ENCODE results near the gene ANAPC2.

The ANAPC2 gene, protein sequence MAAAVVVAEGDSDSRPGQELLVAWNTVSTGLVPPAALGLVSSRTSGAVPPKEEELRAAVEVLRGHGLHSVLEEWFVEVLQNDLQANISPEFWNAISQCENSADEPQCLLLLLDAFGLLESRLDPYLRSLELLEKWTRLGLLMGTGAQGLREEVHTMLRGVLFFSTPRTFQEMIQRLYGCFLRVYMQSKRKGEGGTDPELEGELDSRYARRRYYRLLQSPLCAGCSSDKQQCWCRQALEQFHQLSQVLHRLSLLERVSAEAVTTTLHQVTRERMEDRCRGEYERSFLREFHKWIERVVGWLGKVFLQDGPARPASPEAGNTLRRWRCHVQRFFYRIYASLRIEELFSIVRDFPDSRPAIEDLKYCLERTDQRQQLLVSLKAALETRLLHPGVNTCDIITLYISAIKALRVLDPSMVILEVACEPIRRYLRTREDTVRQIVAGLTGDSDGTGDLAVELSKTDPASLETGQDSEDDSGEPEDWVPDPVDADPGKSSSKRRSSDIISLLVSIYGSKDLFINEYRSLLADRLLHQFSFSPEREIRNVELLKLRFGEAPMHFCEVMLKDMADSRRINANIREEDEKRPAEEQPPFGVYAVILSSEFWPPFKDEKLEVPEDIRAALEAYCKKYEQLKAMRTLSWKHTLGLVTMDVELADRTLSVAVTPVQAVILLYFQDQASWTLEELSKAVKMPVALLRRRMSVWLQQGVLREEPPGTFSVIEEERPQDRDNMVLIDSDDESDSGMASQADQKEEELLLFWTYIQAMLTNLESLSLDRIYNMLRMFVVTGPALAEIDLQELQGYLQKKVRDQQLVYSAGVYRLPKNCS
- 75.7 to 85.0 (median 80.8) reads per million in 3 donors for total RNA-seq

DNA sequence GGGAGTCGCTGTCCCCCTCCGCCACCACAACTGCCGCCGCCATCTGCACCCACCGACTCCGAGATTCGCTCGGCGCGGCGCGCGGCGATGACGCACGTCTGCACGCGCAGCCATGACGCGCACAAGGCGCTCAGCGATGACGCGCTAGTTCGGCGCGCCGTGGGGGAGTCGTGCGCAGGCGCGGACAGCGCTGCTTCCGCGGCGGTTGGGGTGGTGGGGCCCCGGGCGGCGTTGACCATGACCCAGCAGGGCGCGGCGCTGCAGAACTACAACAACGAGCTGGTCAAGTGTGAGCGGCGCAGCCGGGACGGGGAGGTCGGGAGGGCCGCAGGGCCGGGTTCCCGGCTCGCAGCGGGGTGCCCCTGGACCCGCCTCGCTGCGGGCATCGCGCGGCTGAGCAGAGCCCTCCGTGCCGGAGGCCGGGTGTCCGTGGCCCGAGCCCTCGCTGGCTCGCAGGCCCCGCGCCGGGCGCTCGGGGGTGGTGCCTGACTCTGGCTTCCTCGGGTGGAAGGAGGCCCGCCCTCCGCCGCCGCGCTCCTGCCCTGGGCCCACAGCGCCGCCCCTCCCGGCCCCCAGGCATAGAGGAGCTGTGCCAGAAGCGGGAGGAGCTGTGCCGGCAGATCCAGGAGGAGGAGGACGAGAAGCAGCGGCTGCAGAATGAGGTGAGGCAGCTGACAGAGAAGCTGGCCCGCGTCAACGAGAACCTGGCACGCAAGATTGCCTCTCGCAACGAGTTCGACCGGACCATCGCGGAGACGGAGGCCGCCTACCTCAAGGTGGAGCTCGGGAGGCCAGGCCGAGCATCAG, at the start of gene ANAPC2, which contains the start of gene SSNA1:
Gene ANAPC2 (minus strand): TSS at position 71 of the 807 bp plus-strand sequence. CDS start 28 bp downstream, at position 43.
Gene SSNA1 (plus strand): TSS at position 187 of the 807 bp plus-strand sequence. CDS start 51 bp downstream, at position 238.
- peak; percentile 85 to 89 (median 88) for DNase-seq
- Histone ChIP-seq H3K36me3 (ENCODE audit: control insufficient read depth, insufficient read depth, low read length) (peaks cover 36% of the 10 kb centered on the region), H3K9me3 (ENCODE audit: control insufficient read depth, low read length) (no peaks in the 10 kb centered on the region), H3K4me1 (ENCODE audit: control insufficient read depth, insufficient read depth, low read length, poor library complexity, severe bottlenecking) (peaks cover 37% of the 10 kb centered on the region), H3K4me3 (ENCODE audit: insufficient read depth, low read depth, low read length, poor library complexity, severe bottlenecking) (peak within 1 kb of the TSS; percentile 88), H3K27ac (ENCODE audit: insufficient read depth, low read length, poor library complexity, severe bottlenecking) (peak within 1 kb of the TSS; percentile 96), H3K27me3 (replicated peaks; ENCODE audit: control insufficient read depth, insufficient read depth, low read length, poor library complexity, severe bottlenecking) (no peaks in the 10 kb centered on the region)

DNA sequence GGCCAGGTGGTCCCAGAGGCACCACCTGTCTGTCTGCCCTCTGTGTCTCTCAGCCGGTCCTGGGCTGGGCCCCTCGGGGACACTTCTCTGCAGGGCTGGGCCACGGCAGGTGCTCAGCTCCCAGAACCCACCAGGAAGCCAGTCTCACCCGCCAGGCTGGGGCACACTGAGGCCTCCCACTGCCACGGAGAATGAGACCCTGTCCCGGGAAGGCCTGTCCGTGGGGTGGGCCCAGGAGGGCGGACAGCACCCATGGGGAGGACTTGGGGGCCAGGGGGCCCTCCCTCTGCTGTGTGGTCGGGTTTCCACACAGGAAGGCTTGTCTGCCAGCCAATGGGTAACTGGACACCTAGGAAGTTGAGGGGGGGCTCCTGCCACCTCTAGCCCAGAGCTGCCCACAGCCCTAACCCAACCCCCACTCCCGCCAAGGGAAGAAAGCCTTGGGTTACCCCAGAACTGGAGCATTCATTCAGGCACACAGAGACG, 48.6 kb upstream of the ANAPC2 start:
- Histone ChIP-seq H3K36me3 (ENCODE audit: control insufficient read depth, insufficient read depth, low read length) (peaks cover 1% of the 10 kb centered on the region), H3K4me3 (ENCODE audit: insufficient read depth, low read depth, low read length, poor library complexity, severe bottlenecking) (no peak overlapping the region), H3K27me3 (replicated peaks; ENCODE audit: control insufficient read depth, insufficient read depth, low read length, poor library complexity, severe bottlenecking) (no peaks in the 10 kb centered on the region), H3K9me3 (ENCODE audit: control insufficient read depth, low read length) (no peaks in the 10 kb centered on the region), H3K4me1 (ENCODE audit: control insufficient read depth, insufficient read depth, low read length, poor library complexity, severe bottlenecking) (peaks cover 17% of the 10 kb centered on the region), H3K27ac (ENCODE audit: insufficient read depth, low read length, poor library complexity, severe bottlenecking) (no peak overlapping the region)
- DNase-seq = no peak

DNA sequence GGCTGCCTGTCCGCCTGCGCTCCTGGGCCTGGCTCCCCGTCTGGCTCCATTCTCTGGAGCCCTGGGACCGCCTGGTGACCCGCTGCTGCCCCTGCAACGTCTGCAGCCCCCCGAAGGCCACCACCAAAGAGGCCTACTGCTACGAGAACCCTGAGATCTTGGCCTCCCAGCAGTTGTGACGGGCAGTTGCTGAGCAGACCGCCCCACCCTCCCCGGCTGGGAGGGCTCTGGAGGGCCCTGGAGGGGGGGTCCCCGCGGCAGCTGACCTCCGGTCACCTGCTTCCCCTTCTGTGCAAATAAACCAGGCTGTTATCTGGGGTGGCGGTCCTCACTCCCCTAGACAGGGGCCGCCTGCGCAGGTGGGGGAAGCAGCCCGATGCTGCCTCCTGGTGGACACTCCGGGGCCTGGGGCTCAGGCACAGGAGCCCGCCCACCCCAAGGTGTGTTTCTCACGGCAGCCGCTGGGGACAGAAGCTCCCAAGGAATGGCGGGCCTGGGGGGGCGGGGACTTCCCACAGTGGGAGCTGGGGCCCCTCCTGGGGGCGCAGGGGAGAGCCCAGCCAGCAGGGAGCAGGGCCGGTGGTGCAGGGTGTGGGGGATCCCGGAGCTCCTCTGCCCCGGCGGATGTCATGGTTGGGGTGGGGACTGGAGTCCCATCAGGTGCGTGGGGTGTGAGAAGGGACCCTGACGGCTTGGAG, 48.0 kb upstream of the ANAPC2 start:
- H3K4me1 ChIP-seq (ENCODE audit: control insufficient read depth, insufficient read depth, low read length, poor library complexity, severe bottlenecking) = peaks cover 13% of the 10 kb centered on the region
- DNase-seq = peak; percentile 77 to 86 (median 81)
- no peaks in the 10 kb centered on the region for H3K36me3 ChIP-seq (ENCODE audit: control insufficient read depth, insufficient read depth, low read length)
- H3K9me3 ChIP-seq (ENCODE audit: control insufficient read depth, low read length) = no peaks in the 10 kb centered on the region
- no peak overlapping the region for H3K4me3 ChIP-seq (ENCODE audit: insufficient read depth, low read depth, low read length, poor library complexity, severe bottlenecking)
- no peak overlapping the region for H3K27ac ChIP-seq (ENCODE audit: insufficient read depth, low read length, poor library complexity, severe bottlenecking)
- no peaks in the 10 kb centered on the region for H3K27me3 ChIP-seq (replicated peaks; ENCODE audit: control insufficient read depth, insufficient read depth, low read length, poor library complexity, severe bottlenecking)

DNA sequence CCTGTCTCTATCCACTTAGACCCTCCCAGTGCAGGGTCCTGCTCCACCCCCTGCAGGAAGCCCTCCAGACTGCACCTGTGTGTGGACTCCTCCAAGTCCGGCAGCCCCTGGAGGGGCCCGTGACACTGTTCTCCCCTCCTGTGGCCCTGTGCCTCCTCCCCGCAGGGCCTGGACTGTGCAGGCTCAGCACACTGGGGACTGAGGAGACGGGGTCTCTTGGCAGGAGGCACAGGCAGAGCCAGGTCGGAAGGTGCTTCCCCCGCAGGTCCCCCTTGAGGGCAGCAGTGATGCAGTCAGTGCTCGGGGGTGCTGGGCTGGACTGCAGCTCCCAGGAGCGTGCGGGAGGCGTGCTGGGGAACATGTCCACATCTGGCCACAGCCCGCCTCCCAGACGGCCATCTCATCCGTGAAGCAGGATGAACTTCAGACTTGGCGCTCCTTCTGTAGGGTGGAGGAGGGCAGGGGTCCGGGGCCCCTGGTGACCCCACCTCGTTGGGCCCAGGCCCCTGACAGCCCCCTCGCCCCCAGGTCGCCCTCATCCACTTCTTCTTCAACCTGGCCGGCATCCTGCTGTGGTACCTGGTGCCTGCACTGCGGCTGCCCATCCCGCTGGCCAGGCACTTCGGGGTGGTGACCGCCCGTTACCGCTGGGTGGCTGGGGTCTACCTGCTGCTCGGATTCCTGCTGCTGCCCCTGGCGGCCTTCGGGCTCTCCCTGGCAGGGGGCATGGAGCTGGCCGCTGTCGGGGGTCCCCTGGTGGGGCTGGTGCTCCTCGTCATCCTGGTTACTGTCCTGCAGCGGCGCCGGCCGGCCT, 47.3 kb upstream of the ANAPC2 start:
- H3K4me1 ChIP-seq (ENCODE audit: control insufficient read depth, insufficient read depth, low read length, poor library complexity, severe bottlenecking) = peaks cover 13% of the 10 kb centered on the region
- no peak overlapping the region for H3K4me3 ChIP-seq (ENCODE audit: insufficient read depth, low read depth, low read length, poor library complexity, severe bottlenecking)
- no peaks in the 10 kb centered on the region for H3K9me3 ChIP-seq (ENCODE audit: control insufficient read depth, low read length)
- no peak for DNase-seq
- H3K27me3 ChIP-seq (replicated peaks; ENCODE audit: control insufficient read depth, insufficient read depth, low read length, poor library complexity, severe bottlenecking) = no peaks in the 10 kb centered on the region
- H3K36me3 ChIP-seq (ENCODE audit: control insufficient read depth, insufficient read depth, low read length) = no peaks in the 10 kb centered on the region
- no peak overlapping the region for H3K27ac ChIP-seq (ENCODE audit: insufficient read depth, low read length, poor library complexity, severe bottlenecking)

DNA sequence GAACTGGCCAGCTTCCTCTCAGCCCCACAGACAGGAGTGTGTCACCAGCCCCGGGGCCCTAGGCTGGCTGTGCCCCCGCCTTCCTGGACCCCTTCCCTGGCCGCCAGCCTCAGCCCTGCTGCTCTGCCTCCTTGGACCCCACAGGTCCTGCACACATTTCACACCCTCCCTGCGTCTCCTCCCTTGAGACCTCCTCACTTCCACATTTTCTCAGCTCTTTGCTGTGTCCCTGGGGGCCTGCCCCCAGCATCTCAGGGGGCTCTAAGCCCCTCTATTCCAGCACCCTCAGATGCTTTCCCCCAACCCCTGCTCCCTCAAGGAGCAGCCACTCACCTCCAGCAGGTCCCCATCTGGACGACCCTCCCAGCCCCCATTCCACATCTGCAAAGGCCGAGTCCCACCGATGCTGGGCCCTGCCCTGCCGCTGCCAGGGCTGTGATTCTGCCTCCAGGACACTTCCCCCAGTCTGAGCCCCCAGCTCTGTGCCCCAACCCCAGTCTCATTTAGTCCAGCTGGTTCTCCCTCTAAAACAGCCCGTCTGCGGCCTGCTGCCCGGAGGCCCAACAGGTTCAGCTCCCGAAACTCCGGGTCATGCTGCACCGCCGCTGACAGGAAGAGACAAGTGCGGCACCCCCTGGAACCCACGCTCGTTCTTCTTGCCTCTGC, 46.5 kb upstream of the ANAPC2 start:
- Histone ChIP-seq H3K4me3 (ENCODE audit: insufficient read depth, low read depth, low read length, poor library complexity, severe bottlenecking) (no peak overlapping the region), H3K4me1 (ENCODE audit: control insufficient read depth, insufficient read depth, low read length, poor library complexity, severe bottlenecking) (peaks cover 13% of the 10 kb centered on the region), H3K36me3 (ENCODE audit: control insufficient read depth, insufficient read depth, low read length) (no peaks in the 10 kb centered on the region), H3K27me3 (replicated peaks; ENCODE audit: control insufficient read depth, insufficient read depth, low read length, poor library complexity, severe bottlenecking) (peaks cover 4% of the 10 kb centered on the region), H3K27ac (ENCODE audit: insufficient read depth, low read length, poor library complexity, severe bottlenecking) (no peak overlapping the region), H3K9me3 (ENCODE audit: control insufficient read depth, low read length) (no peaks in the 10 kb centered on the region)
- no peak for DNase-seq

DNA sequence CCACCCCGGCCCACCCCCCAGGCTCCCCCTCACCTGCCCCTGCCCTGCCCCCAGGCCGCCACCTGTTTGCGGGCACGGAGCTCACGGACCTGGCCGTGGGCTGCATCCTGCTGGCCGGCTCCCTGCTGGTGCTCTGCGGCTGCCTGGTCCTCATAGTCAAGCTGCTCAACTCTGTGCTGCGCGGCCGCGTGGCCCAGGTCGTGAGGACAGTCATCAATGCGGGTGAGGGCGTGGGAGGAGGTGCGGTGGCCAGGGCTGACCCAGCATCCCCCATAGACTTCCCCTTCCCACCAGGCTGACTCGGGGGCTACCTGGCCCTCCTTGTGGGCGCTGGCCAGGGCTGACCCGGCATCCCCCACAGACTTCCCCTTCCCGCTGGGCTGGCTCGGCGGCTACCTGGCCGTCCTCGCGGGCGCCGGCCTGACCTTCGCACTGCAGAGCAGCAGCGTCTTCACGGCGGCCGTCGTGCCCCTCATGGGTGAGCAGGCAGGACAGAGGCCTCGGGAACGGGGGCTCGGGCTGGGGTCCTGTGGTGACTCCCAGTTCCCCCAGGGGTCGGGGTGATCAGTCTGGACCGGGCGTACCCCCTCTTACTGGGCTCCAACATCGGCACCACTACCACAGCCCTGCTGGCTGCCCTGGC, 45.8 kb upstream of the ANAPC2 start:
- H3K27me3 ChIP-seq (replicated peaks; ENCODE audit: control insufficient read depth, insufficient read depth, low read length, poor library complexity, severe bottlenecking) = peaks cover 4% of the 10 kb centered on the region

DNA sequence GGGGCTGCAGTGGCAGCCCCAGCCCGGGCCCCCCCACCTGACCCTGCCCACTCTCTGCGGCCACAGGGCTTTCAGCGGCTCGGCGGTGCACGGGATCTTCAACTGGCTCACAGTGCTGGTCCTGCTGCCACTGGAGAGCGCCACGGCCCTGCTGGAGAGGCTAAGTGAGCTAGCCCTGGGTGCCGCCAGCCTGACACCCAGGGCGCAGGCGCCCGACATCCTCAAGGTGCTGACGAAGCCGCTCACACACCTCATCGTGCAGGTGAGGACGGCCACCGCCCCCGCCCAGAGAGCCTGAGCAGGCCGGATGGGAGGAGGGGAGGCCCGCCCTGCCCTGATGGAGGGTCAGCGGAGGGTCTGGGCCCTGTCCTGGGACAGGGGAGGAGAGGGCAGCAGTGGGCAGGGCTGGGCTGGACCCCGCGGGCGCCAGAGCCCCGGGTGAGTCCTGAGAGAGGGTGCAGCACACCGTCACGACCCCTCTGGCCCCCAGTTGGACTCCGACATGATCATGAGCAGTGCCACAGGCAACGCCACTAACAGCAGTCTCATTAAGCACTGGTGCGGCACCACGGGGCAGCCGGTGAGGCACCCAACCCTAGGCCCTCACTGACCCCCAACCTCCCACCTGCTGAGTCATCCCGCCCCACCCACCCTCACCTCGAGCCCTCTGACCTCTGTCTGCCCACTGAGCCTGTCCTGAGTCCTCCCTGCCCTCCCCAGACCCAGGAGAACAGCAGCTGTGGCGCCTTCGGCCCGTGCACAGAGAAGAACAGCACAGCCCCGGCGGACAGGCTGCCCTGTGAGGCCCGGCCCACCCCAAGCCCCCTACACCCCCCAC, 45.0 kb upstream of the ANAPC2 start:
- Histone ChIP-seq H3K9me3 (ENCODE audit: control insufficient read depth, low read length) (no peaks in the 10 kb centered on the region), H3K27ac (ENCODE audit: insufficient read depth, low read length, poor library complexity, severe bottlenecking) (no peak overlapping the region), H3K36me3 (ENCODE audit: control insufficient read depth, insufficient read depth, low read length) (no peaks in the 10 kb centered on the region), H3K4me3 (ENCODE audit: insufficient read depth, low read depth, low read length, poor library complexity, severe bottlenecking) (no peak overlapping the region), H3K27me3 (replicated peaks; ENCODE audit: control insufficient read depth, insufficient read depth, low read length, poor library complexity, severe bottlenecking) (peaks cover 4% of the 10 kb centered on the region), H3K4me1 (ENCODE audit: control insufficient read depth, insufficient read depth, low read length, poor library complexity, severe bottlenecking) (peaks cover 10% of the 10 kb centered on the region)
- no peak for DNase-seq

More for the DNA sequence above, 45.8 kb upstream of the ANAPC2 start:
- Histone ChIP-seq H3K9me3 (ENCODE audit: control insufficient read depth, low read length) (no peaks in the 10 kb centered on the region), H3K4me3 (ENCODE audit: insufficient read depth, low read depth, low read length, poor library complexity, severe bottlenecking) (no peak overlapping the region), H3K4me1 (ENCODE audit: control insufficient read depth, insufficient read depth, low read length, poor library complexity, severe bottlenecking) (peaks cover 13% of the 10 kb centered on the region), H3K27ac (ENCODE audit: insufficient read depth, low read length, poor library complexity, severe bottlenecking) (no peak overlapping the region), H3K36me3 (ENCODE audit: control insufficient read depth, insufficient read depth, low read length) (no peaks in the 10 kb centered on the region)
- no peak for DNase-seq
